Amniotic epithelial cell (primary cell): ENCODE data around the gene BID.
"Not testable (repeated sequence)": the region's sequence is repeated elsewhere in the genome, so short reads cannot be mapped to it uniquely, and the experiment has no call there.

Experiments
- DNase-seq: peaks from one replicate; pipeline ENCODE4 v3.0.0-alpha.2; 2010; ENCODE audit warnings: low read depth

The BID gene

DNA sequence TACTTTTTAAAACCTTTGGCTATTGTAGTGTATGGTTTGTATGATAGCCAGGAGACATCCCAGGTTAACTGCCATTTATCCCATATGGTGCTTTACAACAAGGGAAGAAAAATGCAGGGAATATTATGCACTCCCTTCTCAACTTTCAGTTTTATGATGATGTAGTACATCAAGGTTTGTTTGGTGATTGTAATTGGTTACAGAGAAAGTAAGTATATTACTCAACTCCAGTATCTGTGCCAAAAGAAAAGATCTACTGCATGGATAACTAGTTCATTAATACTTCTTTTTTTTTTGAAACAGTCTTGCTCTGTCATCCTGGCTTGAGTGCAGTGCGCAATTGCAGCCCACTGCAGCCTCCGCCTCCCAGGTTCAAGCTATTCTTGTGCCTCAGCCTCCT lies 70.5 kb downstream of the BID start:
- peak; percentile 52 for DNase-seq

DNA sequence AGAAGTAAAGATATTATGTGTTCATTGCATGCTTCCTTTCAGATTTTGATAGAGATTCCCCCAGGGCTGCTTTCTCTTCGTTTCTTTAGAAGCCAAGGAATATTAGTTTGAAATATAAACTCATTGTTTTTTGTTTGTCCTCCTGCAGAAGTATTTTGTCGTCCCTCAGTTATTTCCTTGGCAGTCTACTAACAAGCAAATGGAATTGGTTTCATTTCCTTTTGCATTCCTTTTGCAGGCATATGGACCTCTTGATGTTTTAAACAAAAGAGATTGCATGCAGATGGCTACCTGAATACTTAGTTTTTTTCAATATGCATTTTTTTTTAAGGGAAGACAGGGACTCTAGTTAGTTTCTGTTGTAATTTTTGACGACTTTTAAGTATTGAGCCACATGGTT lies 73.5 kb downstream of the BID start:
- DNase-seq, result no peak

DNA sequence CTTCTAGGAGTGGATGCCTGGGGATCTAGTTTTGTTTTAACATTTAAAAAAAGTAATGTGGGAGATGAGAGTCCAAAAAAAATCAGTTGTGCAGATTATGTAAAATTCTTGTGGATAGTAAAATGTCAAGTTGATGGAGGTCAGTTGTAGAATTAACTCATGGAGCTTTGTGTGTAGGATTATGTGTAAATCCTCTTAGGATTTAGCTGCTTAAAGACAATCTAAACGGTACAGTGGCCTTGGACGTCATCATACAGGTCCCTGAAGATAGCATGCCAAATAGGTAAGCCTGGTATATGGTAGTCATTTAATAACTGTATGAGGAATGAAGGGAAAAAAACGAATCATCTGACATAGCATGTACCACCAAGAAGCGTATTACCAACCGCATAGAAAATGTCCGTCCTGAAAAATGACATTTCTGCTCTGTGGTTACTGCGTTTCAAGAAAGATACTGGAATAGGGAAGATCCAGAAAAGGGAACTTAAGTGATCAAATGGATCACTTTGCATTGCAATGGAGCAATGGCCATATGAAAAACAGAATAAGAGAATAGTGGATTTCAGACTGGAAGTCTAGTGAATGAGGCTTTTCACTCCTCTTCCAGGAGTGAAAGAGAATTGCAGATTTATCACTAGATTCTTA lies 74.5 kb downstream of the BID start:
- peak; percentile 59 for DNase-seq

DNA sequence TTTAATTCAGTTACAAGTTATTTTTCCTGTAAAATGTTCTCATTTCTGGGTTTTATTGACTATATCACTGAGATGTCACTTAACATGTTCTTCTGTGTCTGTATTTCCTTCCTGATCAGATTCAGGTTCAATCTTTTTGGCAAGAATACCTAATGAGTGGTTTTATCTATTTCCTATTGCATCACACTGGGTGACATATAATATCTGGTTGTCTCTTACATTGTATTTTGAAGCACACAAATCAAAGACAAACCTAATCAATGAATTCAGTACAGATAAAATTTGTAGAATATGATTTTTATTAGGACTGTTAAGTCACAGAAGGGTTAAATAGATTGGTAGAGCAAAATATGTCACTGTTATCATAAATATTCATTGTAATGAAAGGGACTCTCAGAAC lies 75.3 kb downstream of the BID start:
- no peak for DNase-seq

DNA sequence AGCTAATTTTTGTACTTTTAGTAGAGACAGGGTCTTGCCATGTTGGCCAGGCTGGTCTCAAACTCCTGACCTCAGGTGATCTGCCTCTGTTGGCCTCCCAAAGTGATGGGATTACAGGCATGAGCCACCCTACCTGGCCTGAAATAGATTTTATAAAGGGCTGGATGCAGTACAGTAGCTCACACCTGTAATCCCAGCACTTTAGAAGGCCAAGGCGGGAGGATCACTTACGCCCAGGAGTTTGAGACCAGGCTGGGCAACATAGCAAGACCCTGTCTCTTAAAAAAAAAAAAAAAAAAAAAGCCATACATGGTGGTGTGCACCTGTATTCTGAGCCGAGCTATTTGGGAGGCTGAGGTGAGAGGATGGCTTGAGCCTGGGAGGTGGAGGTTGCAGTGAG lies 76.0 kb downstream of the BID start:
- DNase-seq, result not testable (repeated sequence)

DNA sequence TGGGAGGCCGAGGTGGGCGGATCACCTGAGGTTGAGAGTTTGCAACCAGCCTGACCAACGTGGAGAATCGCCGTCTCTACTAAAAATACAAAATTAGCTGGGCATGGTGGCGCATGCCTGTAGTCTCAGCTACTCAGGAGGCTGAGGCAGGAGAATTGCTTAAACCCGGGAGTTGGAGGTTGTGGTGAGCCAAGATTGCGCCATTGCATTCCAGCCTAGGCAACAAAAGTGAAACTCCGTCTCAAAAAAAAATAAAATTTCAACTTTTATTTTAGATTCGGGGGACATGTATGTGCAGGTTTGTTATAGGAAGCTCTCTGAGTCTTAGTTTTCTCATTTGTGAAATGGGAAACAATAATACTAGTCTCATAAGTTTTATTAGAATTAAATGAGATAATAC lies 77.1 kb downstream of the BID start:
- not testable (repeated sequence) for DNase-seq

DNA sequence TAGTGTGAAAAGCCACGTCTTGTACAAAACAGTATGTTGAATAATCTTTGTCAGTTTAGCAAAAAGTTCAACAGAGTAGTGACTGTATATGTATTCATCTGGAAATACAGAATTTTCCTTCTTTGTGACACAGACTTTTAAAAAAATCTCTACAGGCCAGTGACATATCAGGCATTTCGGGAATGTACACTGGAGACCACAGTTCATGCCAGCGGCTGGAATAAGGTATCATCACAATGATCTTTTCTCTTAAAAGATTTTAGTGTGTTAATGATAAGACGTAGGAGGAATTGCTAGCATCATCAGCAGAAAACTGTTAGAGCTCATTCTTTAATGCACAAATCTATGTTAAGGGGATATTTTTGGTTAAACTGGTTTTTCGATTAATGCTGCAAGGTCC lies 78.3 kb downstream of the BID start:
- no peak for DNase-seq

DNA sequence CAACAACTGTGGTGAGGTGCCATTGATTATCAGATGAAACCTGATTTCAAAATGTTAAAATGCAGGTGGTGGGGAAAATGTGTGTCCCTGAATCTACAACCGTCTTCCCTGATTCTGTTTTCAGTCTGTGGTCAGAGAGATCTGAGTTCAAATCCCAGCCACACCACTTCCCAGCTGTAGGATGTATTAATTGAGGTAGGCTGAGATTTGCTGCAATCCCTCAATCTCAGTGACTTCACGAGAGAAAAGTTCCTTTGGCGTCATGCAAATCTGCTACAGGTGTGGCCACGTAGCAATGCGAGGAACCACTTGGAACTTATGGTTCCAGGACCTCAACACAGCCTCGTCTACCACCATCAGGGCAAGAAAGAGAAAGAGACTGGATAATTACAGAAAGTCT lies 79.5 kb downstream of the BID start:
- DNase-seq, result no peak

DNA sequence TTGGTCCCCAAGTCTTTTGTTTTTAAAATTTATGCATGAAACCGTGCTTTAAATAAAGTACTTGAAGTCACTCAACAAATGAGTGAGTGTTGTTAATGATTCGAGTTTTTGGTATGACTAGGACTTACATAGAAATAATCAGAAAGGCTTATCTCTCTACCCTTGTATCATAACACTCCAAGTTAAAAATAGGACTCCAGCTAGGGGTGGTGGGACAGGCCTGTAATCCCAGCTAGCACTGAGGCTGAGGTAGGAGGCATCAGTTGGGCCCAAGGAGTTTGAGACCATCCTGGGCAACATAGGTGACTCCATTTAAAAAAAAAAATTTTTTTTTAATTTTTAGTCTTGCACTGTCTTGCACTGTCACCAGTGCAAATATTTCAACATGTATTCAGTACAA lies 80.1 kb downstream of the BID start:
- no peak for DNase-seq

DNA sequence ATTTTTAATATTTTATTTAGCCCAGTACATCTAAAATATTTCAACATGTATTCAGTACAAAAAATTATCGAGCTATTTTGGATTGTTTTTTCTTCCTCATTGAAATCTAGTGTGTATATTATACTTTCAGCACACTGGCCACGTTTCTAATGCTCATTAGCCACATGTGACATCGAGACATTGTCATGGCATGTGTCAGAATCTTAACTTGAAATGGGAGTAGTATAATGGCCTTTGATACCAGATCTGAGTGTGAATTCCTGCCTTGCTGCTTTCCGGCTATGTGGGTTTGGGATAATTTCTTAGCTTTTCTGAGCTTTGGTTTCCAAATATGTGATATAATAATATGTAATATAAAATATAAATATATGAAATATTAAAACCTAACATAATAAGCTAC lies 81.4 kb downstream of the BID start:
- no peak for DNase-seq

DNA sequence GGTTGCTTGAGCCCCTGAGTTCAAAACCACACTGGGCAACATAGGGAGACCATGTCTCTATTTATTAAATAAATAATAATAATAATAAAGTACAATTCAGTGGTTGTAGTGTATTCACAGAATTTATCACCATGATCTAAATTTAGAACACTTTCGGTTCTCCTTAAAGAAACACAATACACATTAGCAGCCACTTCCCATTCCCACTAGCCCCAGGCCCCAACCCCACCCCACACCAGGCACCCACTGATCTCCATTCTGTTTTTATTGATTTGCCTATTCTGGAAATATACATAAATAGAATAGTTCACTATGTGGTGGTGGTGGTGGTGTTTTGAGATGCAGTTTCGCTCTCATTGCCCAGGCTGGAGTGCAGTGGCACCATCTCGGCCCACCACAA lies 90.0 kb downstream of the BID start:
- DNase-seq, result no peak
